ENCODE data around the gene UBALD1. TPM values are rescaled to one million over a fixed set of nuclear protein-coding genes. Genes with fewer than 3 reads are reported as not detected.
A peak's percentile ranks its signal among the peaks of the same experiment; 100 is the strongest.

Gene UBALD1
- total and polyA plus RNA-seq, 9 of the 15 experiments (the other 6 are each of a cell fraction or from before 2014, with no cell fraction given) = 1.3 to 38.0 (median 6.2) TPM; not detected in 2

- no peak overlapping the region; the same call in 1 of the 2 replicates for H3K4me3 ChIP-seq
- H3K9me3 ChIP-seq (replicated peaks; ENCODE audit: control insufficient read depth, insufficient read depth, low read depth, low read length) = 0 out of 2 replicates have a peak, but pooled peaks cover 3% of the 10 kb centered on the region
- intact Hi-C loops (cut with micrococcal nuclease) = no loop called here
- H3K27me3 ChIP-seq (ENCODE audit: control insufficient read depth in 2 of 2, insufficient read depth in 2 of 2, low read length in 2 of 2) = no peaks in the 10 kb centered on the region
- peaks cover 11% of the 10 kb centered on the region; the same call in 2 of the 3 replicates for H3K36me3 ChIP-seq (ENCODE audit: control insufficient read depth, insufficient read depth, low read length)
- H2AFZ ChIP-seq (ENCODE audit: low read depth, low read length) = no peak overlapping the region
- POLR2A ChIA-PET = interaction anchor here (1.1 to 4.6 kb wide), 5 partner anchors 8 to 15 kb away, joined by 4 to 22 read pairs (median 5); no protein-coding TSS in a partner anchor
- peak overlapping the region; percentile 81; the same call in 1 of the 2 replicates for H3K4me2 ChIP-seq (ENCODE audit: insufficient read depth, low read length)
- TF ChIP-seq RBM25 (IDR thresholded peaks at IDR 0.05; ENCODE audit: low read depth, low read length, severe bottlenecking) (peak; percentile 56), ESRRA (IDR thresholded peaks at IDR 0.05; ENCODE audit: borderline replicate concordance, low read depth) (peak; percentile 64; the same call in 1 of the 2 replicates), KDM5B (IDR thresholded peaks at IDR 0.05; ENCODE audit: insufficient replicate concordance, low read depth, low read length) (no peak), BCOR (IDR thresholded peaks at IDR 0.05) (peak; percentile 39; the same call in 1 of the 2 replicates)
- peaks cover 16 to 19% of the 10 kb centered on the region in 2 experiments; a peak in 4 of 5 replicates for H3K4me1 ChIP-seq (replicated peaks in 1 of 2; ENCODE audit: control insufficient read depth in 2 of 2, insufficient read depth in 2 of 2, low read length in 2 of 2)
- peaks cover 44% of the 10 kb centered on the region for H3K79me2 ChIP-seq (ENCODE audit: control insufficient read depth, insufficient read depth, low read length)
- 78% methylated on average over 5 of the region's 6 CpGs for WGBS (ENCODE audit: insufficient coverage, low coverage, missing lambda C conversion rate)
- BruUV-seq (replicated peaks) = TSS peak; percentile 39
- H3K9me1 ChIP-seq (ENCODE audit: control insufficient read depth, insufficient read depth, low read length) = peaks cover 4% of the 10 kb centered on the region
- H3K27ac ChIP-seq (ENCODE audit: extremely low read depth, low read depth, low read length) = no peak overlapping the region
- peak overlapping the region; percentile 89 to 90; a peak in 2 of 4 replicates for H3K9ac ChIP-seq (ENCODE audit: insufficient read depth in 1 of 2, low read depth in 2 of 2, low read length in 2 of 2)
- FAIRE-seq (peak; percentile 26), ATAC-seq (no peak), DNase-seq (ENCODE audit: extremely low read depth in 1 of 4, low spot score in 3 of 4) (no peak)
- CTCF ChIA-PET (ENCODE audit: low intra/inter-chr PET ratio) = no interaction called here
- in situ Hi-C loops (cut with MboI) = no loop called here
- H4K20me1 ChIP-seq (replicated peaks; ENCODE audit: control insufficient read depth, insufficient read depth, low read length) = peaks cover 5% of the 10 kb centered on the region; the same call in 1 of the 2 replicates
Measured at GRCh38 chr16:4626396-4626795, 11.7 kb upstream of the UBALD1 start.
